Measurements from ENCODE around the gene P2RY6.
"Not testable (repeated sequence)": the region's sequence is repeated elsewhere in the genome, so short reads cannot be mapped to it uniquely, and the experiment has no call there.

P2RY6 gene

DNA sequence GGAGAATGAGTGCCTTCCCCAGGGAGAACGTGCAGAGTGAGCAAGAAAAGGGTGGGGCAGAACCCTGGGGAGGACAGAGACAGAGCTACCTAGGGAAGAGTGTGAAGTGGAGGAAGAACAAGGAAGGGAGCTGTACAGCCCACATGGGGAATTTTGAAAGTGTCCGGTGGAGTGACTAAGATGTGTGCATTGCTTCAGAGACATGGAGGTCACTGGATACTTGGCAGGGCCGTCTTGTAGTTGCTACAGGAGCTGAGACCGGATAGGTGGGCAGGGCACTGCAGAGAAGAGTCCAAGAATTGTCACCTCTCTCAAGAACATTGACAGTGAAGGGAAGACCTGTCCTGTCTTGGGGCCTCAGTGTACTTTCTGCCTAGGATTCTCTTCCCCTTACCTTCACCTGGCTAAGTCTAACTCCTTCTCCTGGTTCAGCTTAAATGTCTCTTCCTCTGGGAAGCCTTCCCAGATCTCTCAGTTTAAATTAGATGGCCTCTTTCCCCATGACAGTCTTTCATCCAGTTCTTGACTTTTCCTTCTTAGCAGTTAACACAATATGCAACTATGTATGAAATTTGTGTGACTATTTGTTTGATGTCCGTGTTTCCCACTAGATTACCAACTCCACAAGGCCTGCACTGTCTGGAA, 9.2 kb upstream of the P2RY6 start:
- DNase-seq, result no peak

DNA sequence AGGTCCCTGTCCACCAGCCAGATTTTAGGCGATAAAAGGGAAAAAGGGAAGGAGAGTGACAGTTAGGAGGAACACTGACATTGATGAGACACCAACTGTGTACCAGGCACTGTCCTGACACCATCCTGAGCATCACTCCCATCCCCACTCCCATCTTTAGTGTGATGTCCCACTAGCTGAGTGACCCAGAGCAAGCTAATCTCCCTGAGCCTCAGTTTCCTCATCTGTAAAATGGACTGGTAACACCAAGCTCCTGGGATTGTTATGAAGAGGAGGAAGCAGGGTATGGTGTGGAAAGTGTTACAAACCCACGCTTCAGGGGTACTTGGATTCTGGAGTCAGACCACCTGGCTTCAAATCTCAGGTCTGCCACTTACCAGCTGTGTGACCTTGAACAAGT, 8.5 kb upstream of the P2RY6 start:
- DNase-seq, result no peak

DNA sequence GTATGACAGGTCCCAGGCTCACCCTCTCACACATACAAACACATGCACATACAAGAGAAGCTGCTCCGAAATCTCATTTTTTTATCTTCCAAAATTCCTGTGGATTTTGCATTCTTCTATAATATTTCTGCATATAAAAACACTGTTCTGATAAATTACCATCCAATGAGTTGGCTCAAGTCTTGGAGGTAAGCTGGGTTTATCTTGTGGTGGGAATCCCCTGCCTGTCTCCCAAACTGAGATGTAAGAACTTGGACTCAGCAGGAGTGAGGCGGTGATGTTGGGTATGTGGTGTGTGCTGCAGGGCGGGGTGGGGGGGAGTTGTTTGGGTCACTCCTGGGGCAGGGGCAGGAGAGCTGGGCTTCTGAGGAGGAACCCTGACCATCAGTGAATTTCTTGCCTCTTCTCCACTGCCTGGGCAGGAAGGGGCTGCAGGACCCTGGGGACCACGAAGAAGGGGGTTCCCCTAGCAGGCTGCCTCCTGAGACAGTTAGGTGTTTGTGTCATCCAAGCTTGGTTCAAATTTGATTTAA, 6.8 kb upstream of the P2RY6 start:
- no peak for DNase-seq

DNA sequence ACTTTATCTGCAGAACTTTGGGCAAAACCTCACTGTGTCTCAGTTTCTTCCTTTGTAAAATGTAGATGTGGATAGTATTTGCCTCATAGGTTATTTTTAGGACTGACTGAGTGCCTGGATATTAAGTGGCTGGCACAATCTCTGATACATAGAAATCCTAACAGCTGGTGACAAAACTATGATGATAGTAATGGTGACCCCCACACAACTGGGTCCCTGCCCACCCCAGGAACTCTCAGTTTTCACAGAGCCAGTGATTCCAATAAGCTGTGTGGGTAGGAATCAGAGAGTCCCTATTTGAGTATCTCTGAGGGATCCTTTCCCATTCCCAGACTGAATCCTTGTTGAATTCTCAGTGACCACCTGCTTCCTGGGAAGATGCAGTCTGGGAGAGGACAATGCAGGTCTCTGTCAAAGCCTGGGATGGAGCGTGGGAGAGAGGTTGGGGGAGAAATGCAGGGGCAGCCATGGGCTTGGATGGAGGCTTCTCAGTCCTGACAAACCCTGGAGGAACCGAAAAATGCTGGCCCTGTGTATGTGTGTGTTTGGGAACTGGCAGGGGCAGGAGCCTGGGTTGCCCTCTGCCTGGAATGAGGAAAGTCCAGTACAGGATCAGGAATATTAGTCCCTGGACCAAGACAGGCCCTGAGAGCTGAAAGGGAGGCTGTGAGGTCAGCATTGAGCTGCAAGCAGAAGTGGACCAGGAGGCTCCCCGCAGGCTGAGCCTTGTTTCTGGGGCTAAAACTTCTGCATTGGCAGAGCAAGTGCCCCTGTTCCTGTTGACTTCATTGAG, 6.1 kb upstream of the P2RY6 start:
- DNase-seq, result no peak

DNA sequence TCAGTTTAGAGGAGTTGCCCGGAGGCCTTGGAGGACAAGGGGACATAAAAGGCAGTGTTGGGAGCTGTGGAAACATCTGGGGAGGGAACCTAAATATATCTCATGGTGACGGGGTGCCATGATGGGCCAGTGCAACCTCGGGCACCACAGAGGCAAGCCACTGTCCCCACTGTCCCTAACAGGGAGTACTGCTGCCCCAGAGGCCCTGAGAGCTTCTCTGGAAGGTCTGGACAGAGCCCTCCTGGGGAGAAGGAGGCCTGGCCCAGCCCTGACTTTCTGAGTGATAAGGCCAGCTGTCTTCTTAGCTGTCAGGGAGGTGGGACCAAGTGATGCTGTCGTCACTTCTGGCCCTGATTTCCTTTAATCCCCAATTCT, 5.5 kb upstream of the P2RY6 start:
- no peak for DNase-seq

DNA sequence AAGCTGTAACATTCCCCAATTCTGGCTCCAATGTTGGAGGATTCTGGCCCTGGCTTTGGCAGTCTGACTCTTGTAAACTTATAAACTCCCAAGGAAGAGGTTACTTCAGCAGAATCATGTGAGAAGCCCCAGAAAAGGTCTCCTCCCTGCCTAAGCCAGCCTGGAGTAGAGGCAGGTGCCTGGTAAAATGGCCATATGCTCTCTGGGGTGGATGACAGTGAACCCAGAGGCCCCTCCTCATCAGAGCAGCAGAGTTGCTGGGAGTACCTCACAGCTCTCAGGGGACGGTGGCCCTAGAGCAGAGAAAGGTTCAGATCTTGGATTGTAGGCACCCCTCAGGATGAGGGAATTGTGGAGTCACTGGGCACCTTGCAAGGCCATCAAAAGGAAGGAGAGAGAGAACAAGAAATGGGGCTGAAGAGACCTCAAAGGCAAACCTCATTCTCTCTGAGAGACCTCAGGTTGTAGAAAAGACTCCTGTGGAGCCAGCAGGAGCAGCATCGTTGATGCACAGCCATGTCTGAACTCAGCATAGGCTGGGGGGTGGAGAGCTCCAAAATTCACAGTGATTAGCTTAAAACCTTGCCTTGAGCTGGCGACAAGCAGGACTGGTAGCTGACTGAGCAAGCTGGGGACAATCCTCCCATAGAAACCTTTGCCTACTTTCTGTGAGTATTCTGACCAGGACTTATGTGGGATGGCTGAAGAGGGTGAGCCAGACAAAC, 4.9 kb upstream of the P2RY6 start:
- no peak for DNase-seq

DNA sequence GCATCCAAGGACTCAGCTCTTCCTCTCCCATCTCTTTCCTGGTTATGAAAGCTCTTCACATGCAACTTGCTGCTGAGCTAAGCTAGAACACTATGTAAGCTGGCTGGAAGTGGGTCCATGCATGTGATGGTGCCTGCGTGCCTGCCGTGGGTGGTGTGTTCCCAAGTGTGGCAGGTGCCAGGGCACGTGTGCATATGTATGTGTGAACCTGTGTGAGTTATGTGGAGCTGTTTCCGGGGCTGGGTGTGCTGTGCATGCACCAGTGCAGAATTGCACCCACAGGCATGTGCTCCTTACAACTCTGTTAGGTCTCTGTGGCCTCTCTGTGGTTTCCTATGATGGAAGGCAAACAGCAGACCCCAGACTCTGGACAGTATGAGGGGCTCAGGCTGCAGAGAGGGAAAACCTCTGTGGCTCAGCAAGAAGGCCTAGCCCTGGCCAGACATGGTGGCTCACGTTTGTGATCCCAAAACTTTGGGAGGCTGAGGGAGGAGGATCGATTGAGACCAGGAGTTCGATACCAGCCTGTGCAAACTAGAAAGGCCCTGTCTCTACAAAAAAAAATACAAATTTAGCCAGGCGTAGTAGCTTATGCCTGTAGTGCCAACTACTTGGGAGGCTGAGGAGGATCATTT, 4.1 kb upstream of the P2RY6 start:
- DNase-seq, result no peak

DNA sequence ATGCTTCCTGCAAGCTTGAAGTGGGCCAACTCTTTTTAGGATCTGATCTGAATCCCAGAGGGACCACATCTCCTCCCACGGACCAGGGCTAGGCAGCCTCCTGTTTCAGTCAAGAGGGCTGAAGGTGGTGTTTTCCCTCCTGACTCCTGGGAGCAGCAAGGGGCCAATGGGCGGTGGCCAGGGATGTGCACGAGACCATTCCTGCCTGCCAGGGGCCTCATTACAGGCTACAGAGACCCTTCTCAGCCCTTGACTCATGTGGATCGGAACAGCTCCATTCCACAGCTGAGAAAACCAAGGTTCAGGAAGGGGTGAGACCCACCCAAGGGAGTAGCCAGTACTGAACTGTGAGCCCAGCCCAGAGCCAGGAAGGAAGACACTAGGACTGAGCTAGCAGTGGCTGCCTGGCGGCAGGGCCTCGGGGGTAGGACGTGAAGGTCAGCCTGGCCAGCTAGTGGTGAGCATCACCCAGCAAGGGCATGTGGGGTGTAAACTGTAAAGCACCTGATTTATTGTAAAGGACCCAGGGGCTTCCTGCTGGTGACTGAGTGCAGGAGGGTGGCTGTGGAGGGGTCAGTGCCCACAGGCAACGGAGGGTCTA, 3.4 kb upstream of the P2RY6 start:
- no peak for DNase-seq

DNA sequence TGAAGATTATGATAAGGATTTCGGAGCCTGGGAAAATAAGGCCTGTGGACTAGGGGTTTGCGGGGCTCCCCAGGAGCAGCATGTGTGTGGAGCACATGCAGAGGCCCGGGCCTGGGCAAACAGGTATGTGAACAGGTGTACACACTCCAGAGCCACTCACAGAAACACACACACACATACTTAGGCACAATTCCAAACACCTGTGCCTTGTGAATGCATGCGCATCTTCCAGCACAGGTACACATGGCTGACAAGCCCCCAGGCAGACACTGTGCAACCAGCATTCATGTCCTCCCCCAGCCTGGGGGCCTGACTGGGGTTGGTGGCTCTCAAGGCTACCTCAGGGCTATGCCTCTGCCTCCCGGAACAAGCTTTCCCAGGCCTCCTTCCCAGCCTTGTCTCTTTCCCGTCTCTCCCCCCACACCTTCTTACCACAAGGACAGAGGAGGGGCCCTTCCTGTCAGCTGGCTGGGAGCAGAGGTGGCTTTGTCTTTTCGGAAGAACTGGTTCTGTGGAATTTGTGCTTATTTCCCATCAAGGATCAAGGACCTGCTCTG, 2.6 kb upstream of the P2RY6 start:
- no peak for DNase-seq

DNA sequence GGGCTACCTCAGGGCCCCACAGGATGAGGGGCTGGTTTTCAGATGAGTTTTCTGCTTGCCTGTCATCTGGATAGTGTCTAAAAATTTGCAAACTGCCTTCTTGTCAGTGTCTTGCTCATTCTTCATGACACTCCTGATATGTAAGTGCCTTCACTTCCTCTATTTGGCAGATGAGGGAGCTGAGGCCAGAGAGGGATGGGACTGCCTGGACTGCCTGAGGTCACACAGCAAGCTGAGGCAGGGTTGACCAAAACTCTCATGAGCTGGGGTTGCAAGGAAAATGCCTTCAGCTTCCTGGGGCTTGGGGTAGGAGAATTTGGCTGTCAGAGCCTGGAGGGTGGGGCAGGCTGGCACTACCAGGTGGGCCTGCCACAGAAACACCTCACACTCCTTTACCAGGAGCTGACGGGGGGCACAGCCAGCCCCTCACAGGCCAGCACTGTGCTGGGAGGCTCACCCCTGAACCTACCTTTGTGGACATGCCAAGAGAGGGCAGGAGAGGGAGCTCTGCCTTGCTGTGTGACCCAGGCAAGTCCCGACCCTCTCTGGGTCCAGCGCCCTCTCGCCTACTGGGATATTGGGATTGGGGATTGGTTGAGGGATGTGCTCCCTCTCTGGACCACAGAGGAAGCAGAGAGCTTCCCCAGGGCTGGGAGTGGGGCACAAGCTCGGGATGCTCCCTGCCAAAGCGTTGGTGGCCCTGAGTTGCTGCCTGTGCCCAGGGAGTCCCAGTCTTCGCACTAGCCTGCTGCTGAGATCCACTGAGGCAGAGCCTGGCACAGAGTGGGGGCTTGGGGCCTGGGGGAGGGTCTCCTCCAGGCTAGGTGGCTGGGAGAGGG, 1.9 kb upstream of the P2RY6 start:
- no peak for DNase-seq

DNA sequence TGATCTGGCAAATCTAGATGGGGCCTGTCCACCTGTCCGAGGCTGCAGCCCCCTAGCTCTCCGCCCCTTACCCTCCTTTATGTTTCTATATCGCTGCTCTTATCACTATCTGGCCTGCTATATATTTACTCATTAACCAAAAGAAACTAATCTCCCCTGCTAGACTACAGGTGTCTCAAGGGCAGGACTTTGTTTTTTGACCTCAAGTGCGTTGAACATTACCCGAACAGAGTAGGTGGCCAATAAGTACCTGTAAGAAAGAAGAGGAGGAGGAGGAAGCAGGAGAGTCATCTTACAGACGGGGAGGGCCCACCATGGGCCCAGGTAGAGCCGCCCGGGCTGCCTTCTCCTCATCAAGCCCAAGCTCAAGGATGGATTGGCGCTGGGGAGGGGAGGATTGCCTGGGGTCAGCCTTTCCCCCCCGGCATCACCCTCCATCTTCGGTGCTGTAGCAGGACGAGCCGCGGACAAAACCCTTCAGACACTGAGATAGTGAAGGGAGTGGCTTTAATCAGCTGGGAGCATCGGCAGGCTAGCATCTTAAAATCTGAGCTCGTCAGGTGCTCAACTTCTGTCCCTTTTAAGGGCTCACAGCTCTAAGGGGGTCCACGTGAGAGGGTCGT, 1.2 kb upstream of the P2RY6 start:
- no peak for DNase-seq

DNA sequence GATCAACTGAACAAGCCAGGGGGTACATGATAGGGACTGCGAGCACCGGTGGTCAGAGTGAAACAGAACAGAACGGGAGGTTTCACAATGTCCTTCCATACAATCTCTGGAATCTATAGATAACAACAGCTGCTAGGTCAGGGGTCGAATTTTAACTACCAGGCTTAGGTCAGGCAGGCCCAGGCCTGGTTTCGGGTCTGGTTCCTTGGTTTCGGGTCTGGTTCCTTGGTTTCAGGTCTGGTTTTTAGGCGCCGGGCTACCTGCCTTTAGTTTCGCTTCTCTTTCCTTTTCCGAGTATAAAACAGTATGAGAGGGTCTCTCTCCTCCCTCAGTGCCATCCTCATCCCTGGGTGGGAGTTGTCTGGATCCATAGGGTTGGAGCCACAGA, 666 bp upstream of the P2RY6 start:
- DNase-seq, result not testable (repeated sequence)

DNA sequence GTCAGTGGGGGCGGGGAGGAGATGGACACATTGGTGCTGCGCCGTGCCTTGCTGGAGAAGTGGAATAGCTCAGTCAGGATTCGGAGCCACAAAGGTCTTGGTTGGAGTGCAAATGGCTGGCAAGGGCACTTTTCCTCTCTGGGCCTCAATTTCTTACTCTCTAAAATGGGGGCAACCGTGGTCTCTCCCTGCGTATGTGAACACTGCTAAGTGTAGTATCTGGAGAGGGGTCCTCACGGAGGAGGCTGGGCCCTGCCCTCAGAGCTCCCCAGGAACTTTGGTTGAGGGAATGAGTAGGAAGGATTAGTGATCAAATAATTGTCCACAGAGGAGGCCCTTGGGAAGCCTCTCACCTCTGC, 521 bp downstream of the P2RY6 start:
- DNase-seq, result no peak

DNA sequence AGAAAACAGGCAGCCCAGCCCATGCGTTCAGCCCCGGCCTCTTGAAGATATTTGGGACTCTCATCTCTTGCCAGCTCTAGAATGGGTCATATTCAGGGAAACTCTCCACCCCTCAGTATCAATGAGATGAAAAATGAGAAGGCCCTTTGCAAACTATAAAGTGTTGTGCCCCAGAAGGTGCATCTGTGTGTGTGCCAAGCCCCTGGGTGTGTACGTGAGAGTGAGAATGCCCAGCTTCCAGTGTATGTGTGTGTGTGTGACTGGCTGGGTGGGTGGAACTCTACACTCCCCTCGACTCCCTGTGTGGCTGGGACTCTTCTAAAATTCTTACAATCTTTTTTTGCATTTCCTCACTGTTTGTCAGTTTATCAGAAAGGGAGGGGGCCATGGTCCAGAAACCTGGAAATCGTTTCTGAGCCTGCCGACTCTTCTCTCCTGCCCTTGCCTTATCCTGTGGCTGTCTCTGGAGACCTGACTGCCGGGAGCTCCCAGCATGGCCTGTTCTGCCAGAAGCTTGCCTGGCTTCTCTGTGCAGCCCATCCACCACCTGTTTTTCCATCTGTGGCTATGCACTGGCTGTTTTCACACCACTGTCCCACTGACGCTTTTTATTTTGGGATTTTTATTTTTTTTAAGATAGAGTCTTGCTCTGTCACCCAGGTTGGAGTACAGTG, 1.2 kb downstream of the P2RY6 start:
- DNase-seq, result no peak

DNA sequence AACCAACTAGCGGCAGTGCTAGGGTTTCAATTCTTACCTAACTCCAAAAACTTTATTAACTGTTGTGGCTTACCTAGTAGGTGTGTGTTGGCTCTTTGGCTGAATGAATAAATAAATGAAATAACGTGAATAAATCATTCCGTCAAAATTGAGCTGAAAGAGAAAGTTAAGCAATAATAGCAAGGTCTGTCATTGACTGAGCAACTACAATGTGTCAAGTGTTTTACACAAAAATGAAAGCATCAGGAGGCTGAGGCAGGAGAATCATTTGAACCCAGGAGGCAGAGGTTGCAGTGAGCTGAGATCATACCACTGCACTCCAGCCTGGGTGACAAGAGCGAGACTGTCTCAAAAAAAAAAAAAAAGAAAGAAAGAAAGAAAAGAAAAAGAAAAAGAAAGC, 2.1 kb downstream of the P2RY6 start:
- not testable (repeated sequence) for DNase-seq

DNA sequence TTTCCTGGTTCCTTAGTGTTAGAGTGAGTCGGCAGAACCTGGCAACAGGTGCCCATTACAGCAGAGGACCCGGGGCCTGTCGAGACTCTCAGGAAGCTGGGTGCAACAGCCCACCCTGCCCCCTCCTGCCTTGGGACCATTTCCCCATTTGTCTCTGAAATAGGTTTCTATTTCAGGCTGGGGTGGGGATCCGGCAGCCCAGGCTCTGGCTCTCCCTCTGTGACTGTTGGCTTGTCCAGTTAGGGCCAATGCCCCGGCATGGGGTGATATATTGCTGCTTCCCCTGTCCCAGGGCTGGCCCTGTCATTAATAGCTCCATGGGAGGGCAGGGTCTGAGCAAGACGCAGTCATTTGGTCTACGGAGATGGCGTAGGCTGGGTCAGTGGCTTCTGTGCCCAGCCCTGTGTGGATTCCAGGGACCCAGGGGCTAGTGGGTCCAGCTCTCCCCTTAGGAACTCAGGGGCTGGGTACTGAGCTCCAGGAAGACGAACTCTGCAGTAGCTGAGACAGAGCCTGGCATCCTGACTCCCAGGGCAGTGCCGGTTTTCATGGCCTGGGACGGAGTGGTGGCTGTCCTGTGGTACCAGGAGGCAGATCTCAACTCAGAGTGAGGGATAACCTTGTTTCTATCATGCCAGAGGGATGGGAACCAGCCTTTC, 2.7 kb downstream of the P2RY6 start:
- no peak for DNase-seq

DNA sequence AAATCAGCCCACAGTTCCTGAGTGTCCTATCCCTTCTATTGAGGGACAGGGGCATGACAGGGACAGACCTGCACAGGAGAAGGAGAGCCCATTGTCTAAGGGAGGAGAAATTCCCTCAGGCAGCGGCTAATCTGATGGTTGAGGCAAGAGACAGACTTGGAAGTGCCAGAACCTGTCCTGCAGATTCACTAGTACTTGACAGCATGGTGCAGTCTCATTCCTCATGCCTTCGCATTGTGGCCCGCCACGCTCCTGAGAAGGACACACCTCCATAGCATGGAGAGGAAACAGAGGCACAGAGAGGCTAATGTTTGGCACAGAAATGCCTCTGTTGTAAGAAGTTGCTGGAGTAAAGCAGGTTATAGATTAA, 3.2 kb downstream of the P2RY6 start:
- DNase-seq, result no peak

DNA sequence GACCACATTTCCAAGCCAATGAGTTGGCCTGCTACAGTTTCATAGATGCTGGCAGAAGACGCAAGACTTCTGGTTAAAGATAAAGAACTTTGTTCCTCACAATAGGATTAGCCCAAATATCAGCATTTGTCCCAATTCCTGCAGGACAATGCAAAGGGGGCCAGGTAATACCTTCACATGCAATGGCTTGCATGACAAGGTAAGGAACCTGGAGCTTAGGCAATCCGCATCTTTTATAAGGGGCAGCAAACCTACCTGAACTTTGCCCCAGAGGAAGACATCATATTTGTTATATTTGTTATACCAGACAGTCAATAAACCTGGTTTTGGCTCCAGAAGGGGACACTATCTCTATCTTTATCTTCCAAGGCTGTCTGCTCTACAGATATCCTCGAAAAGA, 5.3 kb downstream of the P2RY6 start:
- no peak for DNase-seq

DNA sequence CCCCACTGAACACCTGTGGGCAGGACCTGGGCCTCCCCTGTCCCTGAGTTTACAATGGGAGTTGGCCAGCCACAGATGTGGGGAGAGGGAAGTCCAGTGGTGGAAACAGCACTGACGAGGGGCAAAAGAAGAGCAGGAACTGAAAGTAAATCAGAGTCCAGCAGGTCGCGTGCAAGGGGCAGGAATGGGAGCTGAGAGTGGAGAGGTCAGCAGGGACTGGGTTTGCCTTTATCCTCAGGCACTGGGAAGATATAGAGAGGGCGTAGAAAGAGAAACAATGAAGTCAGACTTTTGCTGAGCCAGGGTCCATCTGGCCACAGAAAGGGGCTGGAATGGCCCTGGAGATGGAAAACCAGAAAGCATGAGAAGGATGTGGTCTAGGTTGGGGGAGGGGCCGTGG, 8.5 kb downstream of the P2RY6 start:
- no peak for DNase-seq

DNA sequence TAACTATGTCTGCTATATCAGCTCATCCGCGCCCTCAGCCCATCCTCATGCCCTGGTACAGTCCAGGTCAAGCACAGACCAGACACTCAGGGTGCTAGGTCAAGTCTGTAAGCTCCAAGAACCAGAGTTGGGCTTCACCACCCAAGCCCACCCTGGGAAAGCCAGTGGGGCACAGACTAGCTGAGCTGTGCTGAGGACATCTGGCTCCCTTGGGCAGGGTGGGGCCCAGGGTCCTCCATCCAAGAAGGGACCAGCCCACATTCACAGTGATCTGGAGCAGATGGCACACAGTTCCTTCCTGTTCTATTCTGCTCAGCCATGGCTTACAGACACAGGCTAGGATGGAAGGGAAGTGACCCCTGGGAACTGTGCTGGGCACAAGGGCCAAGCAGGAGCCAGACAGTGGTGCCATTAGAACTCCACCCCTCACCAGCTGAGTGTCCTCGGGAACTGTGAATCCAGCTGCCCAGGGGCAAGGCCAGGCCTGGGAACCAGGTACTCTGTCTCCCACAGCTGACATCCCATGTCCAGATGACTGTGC, 9.1 kb downstream of the P2RY6 start:
- no peak for DNase-seq

Data from DMS153 (cell line).